ENCODE results near the gene AP3B2.
A peak's percentile ranks its signal among the peaks of the same experiment; 100 is the strongest.

The AP3B2 gene

GRCh38 chr15:82698711-82699345 lies 10.8 kb downstream of the AP3B2 start:
- H3K4me1 ChIP-seq (ENCODE audit: control insufficient read depth, insufficient read depth, low read length) = peaks cover 22% of the 10 kb centered on the region; the same call in 1 of the 2 replicates
- H3K4me3 ChIP-seq (ENCODE audit: low read depth, low read length) = no peak overlapping the region
- no peak overlapping the region for H3K27ac ChIP-seq (ENCODE audit: low read depth, low read length)
- no peaks in the 10 kb centered on the region for H3K9me3 ChIP-seq (ENCODE audit: control insufficient read depth, insufficient read depth, low read depth, low read length)
- H3K27me3 ChIP-seq (ENCODE audit: control insufficient read depth, insufficient read depth, low read length) = no peaks in the 10 kb centered on the region
- H3K36me3 ChIP-seq (ENCODE audit: control insufficient read depth, insufficient read depth, low read length) = peaks cover 20% of the 10 kb centered on the region; the same call in 1 of the 2 replicates
- H3K9ac ChIP-seq (ENCODE audit: low read length) = peak overlapping the region; percentile 10

- H3K27me3 ChIP-seq (ENCODE audit: control insufficient read depth, insufficient read depth, low read length) = no peaks in the 10 kb centered on the region
- peaks cover 22% of the 10 kb centered on the region; the same call in 1 of the 2 replicates for H3K4me1 ChIP-seq (ENCODE audit: control insufficient read depth, insufficient read depth, low read length)
- no peak overlapping the region for H3K4me3 ChIP-seq (ENCODE audit: low read depth, low read length)
- no peak overlapping the region for H3K9ac ChIP-seq (ENCODE audit: low read length)
- H3K36me3 ChIP-seq (ENCODE audit: control insufficient read depth, insufficient read depth, low read length) = peaks cover 20% of the 10 kb centered on the region; the same call in 1 of the 2 replicates
- H3K27ac ChIP-seq (ENCODE audit: low read depth, low read length) = no peak overlapping the region
- no peaks in the 10 kb centered on the region for H3K9me3 ChIP-seq (ENCODE audit: control insufficient read depth, insufficient read depth, low read depth, low read length)
These were observed 11.8 kb downstream of the AP3B2 start for GRCh38 chr15:82697735-82698407.

DNA sequence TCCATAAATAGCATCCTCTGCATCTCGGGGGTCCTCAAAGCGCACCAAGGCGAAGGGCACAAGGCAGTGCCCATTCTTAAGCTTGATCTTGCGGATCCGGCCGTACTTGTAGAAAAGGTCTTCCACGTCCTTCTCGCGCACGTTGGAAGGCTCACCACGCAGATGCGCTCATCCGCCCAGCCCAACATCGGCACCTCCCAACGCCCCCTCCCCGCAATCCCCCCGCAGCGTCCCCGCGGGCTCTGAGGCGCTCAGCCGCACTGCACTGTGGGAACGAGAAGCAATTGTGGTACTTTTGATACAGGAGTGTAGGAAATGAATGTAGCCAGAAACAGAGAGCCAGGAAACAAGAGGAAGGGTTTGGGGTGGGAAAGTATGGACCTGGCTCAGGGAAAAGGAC lies 17.5 kb downstream of the AP3B2 start:
- Histone ChIP-seq H3K9me3 (ENCODE audit: control insufficient read depth, insufficient read depth, low read depth, low read length) (no peaks in the 10 kb centered on the region), H3K9ac (ENCODE audit: low read length) (no peak overlapping the region), H3K27me3 (ENCODE audit: control insufficient read depth, insufficient read depth, low read length) (no peaks in the 10 kb centered on the region), H3K4me3 (ENCODE audit: low read depth, low read length) (no peak overlapping the region), H3K4me1 (ENCODE audit: control insufficient read depth, insufficient read depth, low read length) (no peaks in the 10 kb centered on the region; the same call in 1 of the 2 replicates), H3K27ac (ENCODE audit: low read depth, low read length) (no peak overlapping the region), H3K36me3 (ENCODE audit: control insufficient read depth, insufficient read depth, low read length) (peaks cover 29% of the 10 kb centered on the region)

GRCh38 chr15:82689147-82689546 lies 20.5 kb downstream of the AP3B2 start:
- H3K4me3 ChIP-seq (ENCODE audit: low read depth, low read length) = no peak overlapping the region
- H3K36me3 ChIP-seq (ENCODE audit: control insufficient read depth, insufficient read depth, low read length) = peaks cover 23% of the 10 kb centered on the region
- no peaks in the 10 kb centered on the region for H3K9me3 ChIP-seq (ENCODE audit: control insufficient read depth, insufficient read depth, low read depth, low read length)
- H3K27ac ChIP-seq (ENCODE audit: low read depth, low read length) = no peak overlapping the region
- no peaks in the 10 kb centered on the region for H3K27me3 ChIP-seq (ENCODE audit: control insufficient read depth, insufficient read depth, low read length)
- no peaks in the 10 kb centered on the region; the same call in 1 of the 2 replicates for H3K4me1 ChIP-seq (ENCODE audit: control insufficient read depth, insufficient read depth, low read length)
- no peak overlapping the region for H3K9ac ChIP-seq (ENCODE audit: low read length)

DNA sequence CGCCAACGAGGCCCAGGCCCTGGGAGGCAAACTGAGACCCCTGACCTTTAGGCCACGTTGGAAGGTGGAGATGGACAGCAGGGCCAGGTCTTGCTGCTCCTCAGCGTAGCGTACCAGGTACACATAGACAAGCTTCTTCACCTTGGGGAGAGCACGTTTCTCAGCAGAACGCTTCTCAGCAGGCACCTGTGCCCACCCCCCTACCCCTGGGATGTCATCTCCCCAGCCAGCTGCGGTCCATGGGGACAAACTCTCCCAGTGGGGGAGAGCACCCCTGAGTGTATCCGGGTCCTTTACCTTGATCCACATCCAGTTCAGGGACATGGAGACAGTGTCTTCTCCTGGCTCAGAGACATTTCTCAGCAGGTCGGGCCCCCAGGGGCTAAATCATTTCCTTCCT lies 21.0 kb downstream of the AP3B2 start:
- Histone ChIP-seq H3K4me3 (ENCODE audit: low read depth, low read length) (no peak overlapping the region), H3K9ac (ENCODE audit: low read length) (no peak overlapping the region), H3K9me3 (ENCODE audit: control insufficient read depth, insufficient read depth, low read depth, low read length) (no peaks in the 10 kb centered on the region), H3K27me3 (ENCODE audit: control insufficient read depth, insufficient read depth, low read length) (no peaks in the 10 kb centered on the region), H3K4me1 (ENCODE audit: control insufficient read depth, insufficient read depth, low read length) (no peaks in the 10 kb centered on the region; the same call in 1 of the 2 replicates), H3K36me3 (ENCODE audit: control insufficient read depth, insufficient read depth, low read length) (peaks cover 23% of the 10 kb centered on the region), H3K27ac (ENCODE audit: low read depth, low read length) (no peak overlapping the region)

- peak overlapping the region; percentile 78 for H3K9ac ChIP-seq (ENCODE audit: low read length)
- no peak overlapping the region for H3K27ac ChIP-seq (ENCODE audit: low read depth, low read length)
- H3K4me3 ChIP-seq (ENCODE audit: low read depth, low read length) = peak overlapping the region; percentile 81
- H3K27me3 ChIP-seq (ENCODE audit: control insufficient read depth, insufficient read depth, low read length) = peaks cover 18% of the 10 kb centered on the region
- H3K36me3 ChIP-seq (ENCODE audit: control insufficient read depth, insufficient read depth, low read length) = peaks cover 8% of the 10 kb centered on the region; the same call in 1 of the 2 replicates
- H3K4me1 ChIP-seq (ENCODE audit: control insufficient read depth, insufficient read depth, low read length) = peaks cover 12% of the 10 kb centered on the region
- H3K9me3 ChIP-seq (ENCODE audit: control insufficient read depth, insufficient read depth, low read depth, low read length) = no peaks in the 10 kb centered on the region
These were observed 28.3 kb downstream of the AP3B2 start for GRCh38 chr15:82681371-82681770.

DNA sequence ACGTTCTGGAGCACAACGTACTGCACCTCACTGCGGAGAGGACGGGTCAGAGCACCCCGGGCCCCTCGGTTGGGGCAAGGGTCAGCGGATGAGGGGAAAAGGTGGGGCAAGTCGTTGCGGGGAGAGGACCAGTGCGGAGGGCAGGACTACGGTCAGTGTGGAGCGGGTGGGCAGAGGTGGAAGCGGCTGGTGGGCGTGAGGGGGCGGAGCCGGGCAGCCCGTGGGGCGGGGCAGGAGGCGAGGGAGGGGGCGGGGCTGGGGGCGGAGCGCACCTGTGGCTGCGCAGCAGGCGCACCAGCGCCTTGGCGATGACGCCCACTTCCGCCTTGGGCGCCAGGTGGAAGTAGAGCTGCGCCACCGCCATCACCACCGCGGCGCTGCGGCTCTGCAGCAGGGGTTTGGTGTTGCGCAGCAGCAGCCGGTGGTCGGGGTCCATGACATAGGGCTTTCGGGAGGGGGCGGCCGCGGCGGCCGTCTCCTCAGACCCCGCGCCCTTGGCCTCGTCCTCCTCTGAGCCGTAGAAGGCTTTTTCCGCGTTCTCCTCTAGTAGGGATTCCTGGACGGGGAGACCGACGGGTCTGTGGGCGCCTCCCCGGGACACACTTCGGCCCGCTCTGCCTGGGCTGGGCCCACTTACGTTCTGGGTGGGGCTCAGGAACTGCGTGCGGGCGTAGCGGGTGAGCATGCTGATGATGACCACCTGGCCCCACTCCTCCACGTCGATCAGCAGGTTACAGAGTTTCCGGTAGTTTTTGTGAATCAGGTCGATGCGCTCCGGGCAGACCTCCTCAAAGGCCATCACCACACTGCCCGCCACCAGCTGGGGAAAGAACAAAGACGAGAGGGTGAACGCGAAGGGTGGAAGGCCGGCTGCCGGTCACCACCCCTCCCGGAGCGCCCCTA lies 29.2 kb downstream of the AP3B2 start:
- Histone ChIP-seq H3K4me1 (ENCODE audit: control insufficient read depth, insufficient read depth, low read length) (peaks cover 12% of the 10 kb centered on the region), H3K27ac (ENCODE audit: low read depth, low read length) (peak overlapping the region; percentile 73; the same call in 1 of the 2 replicates), H3K27me3 (ENCODE audit: control insufficient read depth, insufficient read depth, low read length) (peaks cover 18% of the 10 kb centered on the region), H3K36me3 (ENCODE audit: control insufficient read depth, insufficient read depth, low read length) (peaks cover 8% of the 10 kb centered on the region; the same call in 1 of the 2 replicates), H3K9me3 (ENCODE audit: control insufficient read depth, insufficient read depth, low read depth, low read length) (no peaks in the 10 kb centered on the region), H3K4me3 (ENCODE audit: low read depth, low read length) (peak overlapping the region; percentile 81), H3K9ac (ENCODE audit: low read length) (peak overlapping the region; percentile 78)

DNA sequence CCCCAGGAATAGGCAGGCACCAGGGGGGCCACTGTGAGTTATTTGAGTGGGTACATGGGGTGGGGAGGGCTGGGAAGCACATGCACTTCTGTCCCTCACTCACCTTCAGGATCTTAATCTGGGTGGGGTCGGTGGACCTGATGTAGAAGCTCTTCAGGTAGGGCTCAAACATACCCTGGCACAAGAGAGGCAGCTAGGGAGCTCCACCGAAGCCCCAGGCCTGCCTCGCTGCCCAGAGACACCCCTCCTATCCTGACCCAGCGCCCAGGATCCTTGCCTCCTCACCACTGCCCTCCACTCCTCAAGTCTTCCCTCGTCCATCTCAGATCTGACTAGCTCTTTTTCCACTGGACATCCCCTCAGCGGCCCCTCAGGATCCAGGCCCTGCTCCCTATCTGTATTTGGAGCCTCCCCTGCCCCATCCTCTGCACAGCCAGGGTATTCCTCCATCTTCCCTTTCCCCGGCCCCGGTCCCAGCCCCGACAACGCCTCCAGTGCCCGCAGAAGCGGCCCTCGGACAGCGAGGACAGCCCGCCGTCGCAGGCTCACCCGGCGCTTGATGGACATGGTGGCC lies 30.0 kb downstream of the AP3B2 start:
- Histone ChIP-seq H3K9ac (ENCODE audit: low read length) (peak overlapping the region; percentile 40), H3K9me3 (ENCODE audit: control insufficient read depth, insufficient read depth, low read depth, low read length) (no peaks in the 10 kb centered on the region), H3K4me1 (ENCODE audit: control insufficient read depth, insufficient read depth, low read length) (peaks cover 12% of the 10 kb centered on the region), H3K4me3 (ENCODE audit: low read depth, low read length) (peak overlapping the region; percentile 81), H3K27ac (ENCODE audit: low read depth, low read length) (no peak overlapping the region), H3K36me3 (ENCODE audit: control insufficient read depth, insufficient read depth, low read length) (peaks cover 8% of the 10 kb centered on the region; the same call in 1 of the 2 replicates), H3K27me3 (ENCODE audit: control insufficient read depth, insufficient read depth, low read length) (peaks cover 18% of the 10 kb centered on the region)

- Histone ChIP-seq H3K9me3 (ENCODE audit: control insufficient read depth, insufficient read depth, low read depth, low read length) (no peaks in the 10 kb centered on the region), H3K36me3 (ENCODE audit: control insufficient read depth, insufficient read depth, low read length) (peaks cover 8% of the 10 kb centered on the region; the same call in 1 of the 2 replicates), H3K27ac (ENCODE audit: low read depth, low read length) (no peak overlapping the region), H3K9ac (ENCODE audit: low read length) (no peak overlapping the region), H3K4me3 (ENCODE audit: low read depth, low read length) (no peak overlapping the region), H3K4me1 (ENCODE audit: control insufficient read depth, insufficient read depth, low read length) (peaks cover 12% of the 10 kb centered on the region), H3K27me3 (ENCODE audit: control insufficient read depth, insufficient read depth, low read length) (peaks cover 18% of the 10 kb centered on the region)
These were observed 31.9 kb downstream of the AP3B2 start for GRCh38 chr15:82677720-82678323.

DNA sequence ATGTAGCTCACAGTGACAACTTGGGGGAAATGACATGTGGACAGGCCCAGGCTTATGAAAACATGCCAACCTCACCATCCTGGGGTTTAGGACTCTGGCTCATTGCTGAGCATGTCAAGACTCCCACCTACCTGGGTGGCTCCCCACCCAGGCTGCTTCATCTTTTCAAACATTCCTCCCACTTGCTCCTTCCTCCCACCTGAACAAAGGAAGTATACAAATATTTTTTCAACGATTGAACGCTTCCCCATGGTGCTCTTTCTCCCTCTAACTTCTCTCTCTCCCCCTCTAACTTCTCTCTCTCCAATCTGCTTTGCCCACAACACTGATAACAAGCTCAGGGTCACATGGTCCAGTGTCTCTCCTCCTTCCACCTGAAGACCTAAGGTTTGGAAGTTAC lies 34.8 kb downstream of the AP3B2 start:
- Histone ChIP-seq H3K9ac (ENCODE audit: low read length) (no peak overlapping the region), H3K9me3 (ENCODE audit: control insufficient read depth, insufficient read depth, low read depth, low read length) (no peaks in the 10 kb centered on the region), H3K4me1 (ENCODE audit: control insufficient read depth, insufficient read depth, low read length) (peaks cover 4% of the 10 kb centered on the region; the same call in 1 of the 2 replicates), H3K36me3 (ENCODE audit: control insufficient read depth, insufficient read depth, low read length) (peaks cover 8% of the 10 kb centered on the region; the same call in 1 of the 2 replicates), H3K27me3 (ENCODE audit: control insufficient read depth, insufficient read depth, low read length) (peaks cover 7% of the 10 kb centered on the region; the same call in 1 of the 2 replicates), H3K4me3 (ENCODE audit: low read depth, low read length) (no peak overlapping the region), H3K27ac (ENCODE audit: low read depth, low read length) (no peak overlapping the region)
